Measurements from ENCODE around the gene CCAR1. TPM values are rescaled to one million over a fixed set of nuclear protein-coding genes. Genes with fewer than 3 reads are reported as not detected.

Gene CCAR1, protein sequence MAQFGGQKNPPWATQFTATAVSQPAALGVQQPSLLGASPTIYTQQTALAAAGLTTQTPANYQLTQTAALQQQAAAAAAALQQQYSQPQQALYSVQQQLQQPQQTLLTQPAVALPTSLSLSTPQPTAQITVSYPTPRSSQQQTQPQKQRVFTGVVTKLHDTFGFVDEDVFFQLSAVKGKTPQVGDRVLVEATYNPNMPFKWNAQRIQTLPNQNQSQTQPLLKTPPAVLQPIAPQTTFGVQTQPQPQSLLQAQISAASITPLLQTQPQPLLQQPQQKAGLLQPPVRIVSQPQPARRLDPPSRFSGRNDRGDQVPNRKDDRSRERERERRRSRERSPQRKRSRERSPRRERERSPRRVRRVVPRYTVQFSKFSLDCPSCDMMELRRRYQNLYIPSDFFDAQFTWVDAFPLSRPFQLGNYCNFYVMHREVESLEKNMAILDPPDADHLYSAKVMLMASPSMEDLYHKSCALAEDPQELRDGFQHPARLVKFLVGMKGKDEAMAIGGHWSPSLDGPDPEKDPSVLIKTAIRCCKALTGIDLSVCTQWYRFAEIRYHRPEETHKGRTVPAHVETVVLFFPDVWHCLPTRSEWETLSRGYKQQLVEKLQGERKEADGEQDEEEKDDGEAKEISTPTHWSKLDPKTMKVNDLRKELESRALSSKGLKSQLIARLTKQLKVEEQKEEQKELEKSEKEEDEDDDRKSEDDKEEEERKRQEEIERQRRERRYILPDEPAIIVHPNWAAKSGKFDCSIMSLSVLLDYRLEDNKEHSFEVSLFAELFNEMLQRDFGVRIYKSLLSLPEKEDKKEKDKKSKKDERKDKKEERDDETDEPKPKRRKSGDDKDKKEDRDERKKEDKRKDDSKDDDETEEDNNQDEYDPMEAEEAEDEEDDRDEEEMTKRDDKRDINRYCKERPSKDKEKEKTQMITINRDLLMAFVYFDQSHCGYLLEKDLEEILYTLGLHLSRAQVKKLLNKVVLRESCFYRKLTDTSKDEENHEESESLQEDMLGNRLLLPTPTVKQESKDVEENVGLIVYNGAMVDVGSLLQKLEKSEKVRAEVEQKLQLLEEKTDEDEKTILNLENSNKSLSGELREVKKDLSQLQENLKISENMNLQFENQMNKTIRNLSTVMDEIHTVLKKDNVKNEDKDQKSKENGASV
- 80.8 TPM for total RNA-seq

DNA sequence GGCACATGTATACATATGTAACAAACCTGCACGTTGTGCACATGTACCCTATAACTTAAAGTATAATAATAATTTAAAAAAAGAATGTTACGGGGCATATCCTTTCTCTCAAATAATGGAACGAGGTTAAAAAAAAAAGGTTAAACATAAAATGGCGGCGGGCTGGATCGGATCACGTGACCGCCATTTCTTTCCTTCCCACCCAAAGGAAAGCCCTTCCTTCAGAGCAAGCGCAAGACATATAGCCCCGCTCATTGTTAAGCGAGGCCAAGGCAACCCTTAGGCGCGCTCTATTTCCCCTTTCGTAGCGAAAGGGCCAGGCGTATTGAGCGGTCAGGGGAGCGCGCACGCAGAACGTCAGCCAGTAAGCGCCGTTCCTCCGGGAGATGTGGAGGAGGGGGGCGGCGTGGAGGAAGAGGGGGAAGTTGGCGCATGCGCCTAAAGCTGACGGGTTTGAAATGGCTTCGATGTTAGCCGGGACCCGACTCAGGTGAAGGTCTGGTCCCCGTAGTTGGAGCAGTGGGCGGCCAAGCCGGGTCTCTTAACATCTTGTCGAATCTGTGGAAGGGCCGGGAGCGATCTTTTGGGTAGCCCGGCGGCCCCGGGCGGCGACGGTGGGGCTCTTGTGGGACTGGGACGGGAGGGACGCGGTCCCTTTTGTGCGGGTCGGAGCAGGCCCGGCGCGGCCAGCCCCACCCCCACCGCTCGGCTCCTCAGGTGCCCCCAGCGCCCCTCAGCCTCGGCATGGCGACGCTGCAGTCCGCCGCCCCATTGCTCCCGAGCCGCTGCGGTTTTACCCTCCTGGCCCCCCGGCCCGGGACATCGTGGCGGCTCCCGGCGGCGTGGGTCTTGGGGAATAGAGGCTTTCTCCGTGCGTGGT lies at the start of gene CCAR1:
Gene CCAR1, plus strand, starts transcription at position 447 of the 880 bp plus-strand sequence. CDS start 1,266 bp downstream, outside the sequence.

DNA sequence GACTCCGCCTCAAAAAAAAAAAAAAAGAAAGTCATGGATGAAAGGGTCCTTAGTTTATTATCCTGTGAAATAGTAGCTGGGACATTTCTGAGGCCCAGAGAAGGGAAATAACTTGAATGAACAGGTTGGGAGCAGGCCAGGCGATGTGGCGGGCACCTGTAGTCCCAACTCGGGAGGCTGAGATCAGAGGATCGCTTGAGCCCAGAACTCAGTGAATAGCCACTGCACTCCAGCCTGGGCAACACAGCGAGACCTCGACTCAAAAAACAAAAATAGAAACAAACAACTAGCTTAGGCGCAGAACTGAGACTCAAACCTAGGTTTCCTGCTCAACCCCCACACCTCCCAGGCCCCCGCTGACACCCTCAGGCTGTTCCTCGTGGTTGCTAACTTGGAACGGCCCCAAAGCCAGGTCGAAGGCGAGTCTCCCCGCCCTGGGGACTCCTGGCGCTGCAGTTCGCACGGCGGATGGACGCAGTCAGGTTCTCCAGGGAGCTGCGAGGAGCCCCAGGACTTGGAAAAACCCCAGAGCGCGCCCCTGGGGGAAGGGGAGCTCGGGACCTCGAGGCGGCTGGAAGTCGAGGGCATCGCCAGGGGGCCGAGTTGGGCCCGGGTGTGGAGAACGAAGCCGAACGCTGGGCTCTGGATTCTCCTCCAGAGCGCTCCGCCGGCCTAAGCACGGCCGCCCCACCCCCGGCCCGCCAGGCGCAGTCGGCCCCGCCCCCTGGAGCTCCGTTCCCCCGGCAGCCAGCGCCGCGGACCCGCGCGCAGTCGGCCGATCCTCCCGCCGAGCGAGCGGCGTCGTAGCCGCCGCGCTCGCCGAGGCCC lies 105.9 kb downstream of the CCAR1 start, which contains the start of gene STOX1:
Gene STOX1, plus strand, starts transcription at position 768 of the 828 bp plus-strand sequence. CDS start 93 bp downstream, outside the sequence.

Other genes with a start within 250 kb of the CCAR1 start
- gene DNA2, start 249.3 kb upstream of the CCAR1 start, total RNA-seq: 10.2 TPM
- gene SLC25A16, start 193.7 kb upstream of the CCAR1 start, total RNA-seq: 25.3 TPM
- gene TET1, start 160.9 kb upstream of the CCAR1 start, total RNA-seq: 55.9 TPM
- gene STOX1, start 106.3 kb downstream of the CCAR1 start, total RNA-seq: 7.4 TPM
- gene DDX50, start 180.1 kb downstream of the CCAR1 start, total RNA-seq: 53.1 TPM
- 40.9 TPM for gene DDX21, start 234.9 kb downstream of the CCAR1 start, total RNA-seq